Stomach (tissue), 9 donors: ENCODE measurements around the gene MYO16. TPM values are rescaled to one million over a fixed set of nuclear protein-coding genes. Genes with fewer than 3 reads are reported as not detected.
A peak's percentile ranks its signal among the peaks of the same experiment; 100 is the strongest.

Experiments used
- DNase-seq, 2 donors: peaks; one replicate each; pipeline versions ENCODE4 v3.0.0 to v3.0.0-alpha.2; 2013 to 2019
- H3K27ac ChIP-seq, 5 donors: fragments of 200-600 bp in 4 of 5; sonication (generic) in 4 of 5; one replicate each; pipeline ENCODE4 v1.5.1; 2013 to 2019; ENCODE audit warnings: mild to moderate bottlenecking in 1 of 5, moderate library complexity in 1 of 5
- H3K27me3 ChIP-seq, 3 donors: fragments of 200-600 bp; sonication (generic); one replicate each; pipeline ENCODE4 v1.5.1; 2017 to 2019; ENCODE audit warnings: mixed run types in 1 of 3
- H3K36me3 ChIP-seq, 4 donors: fragments of 200-600 bp; sonication (generic); 1 replicate in 3 of 4; 2 replicates in 1 of 4; pipeline ENCODE4 v1.5.1; 2016 to 2019
- H3K4me1 ChIP-seq, 4 donors: fragments of 200-600 bp; sonication (generic); one replicate each; pipeline ENCODE4 v1.5.1; 2016 to 2019
- H3K4me3 ChIP-seq, 4 donors: fragments of 200-600 bp; sonication (generic) in 3 of 4; one replicate each; pipeline ENCODE4 v1.5.1; 2016 to 2019; ENCODE audit warnings: mild to moderate bottlenecking in 1 of 4
- H3K9me3 ChIP-seq, 4 donors: fragments of 200-600 bp; sonication (generic); one replicate each; pipeline ENCODE4 v1.5.1; 2016 to 2019
- EP300 ChIP-seq: sonication (generic); formaldehyde crosslinking; IDR thresholded peaks from one replicate; pipeline ENCODE4 v1.6.1; 2017; ENCODE audit warnings: antibody characterized with exemption
- POLR2A ChIP-seq, 4 donors: fragments of 450-650 bp; IDR thresholded peaks; one replicate each; pipeline ENCODE4 v1.6.1; 2016; ENCODE audit warnings: antibody characterized with exemption in 4 of 4, control low read depth in 2 of 4, mild to moderate bottlenecking in 1 of 4, moderate library complexity in 1 of 4
- POLR2AphosphoS5 ChIP-seq, 3 donors: sonication (generic); formaldehyde crosslinking; IDR thresholded peaks; one replicate each; pipeline ENCODE4 v1.6.1; 2016; ENCODE audit warnings: antibody characterized with exemption in 3 of 3
- WGBS, 5 donors: extraction: QIAGEN DNeasy Blood & Tissue Kit in 3 of 5; methylation state at CpG; one replicate each; pipeline versions ENCODE4 v1.1.5 to v1.1.7; 2013 to 2018; 5-methylcytosine and 5-hydroxymethylcytosine counted together
- intact Hi-C: fragments of 100-400 bp; cut with DNase I; formaldehyde crosslinking; loops from one replicate; pipeline ENCODE4 v1.15.1; 2023; ENCODE audit warnings: low total_unique reads
- polyA plus RNA-seq, 3 donors: library from polyadenylated mRNA; stranded (reverse); fragments of 200-250 nt; gene quantifications; one replicate each; pipeline ENCODE4 v1.2.3, GENCODE V29; 2013
- total RNA-seq, 5 donors: library from RNA; depleted of rRNA; stranded (reverse); fragments of >200 nt; gene quantifications; one replicate each; pipeline versions ENCODE4 v1.1.0 to v1.2.3, GENCODE V29; 2014 to 2016
- TF ChIP-seq, protein P1 (sequence below), 7 experiments: fragments of 450-650 bp in 4 of 7; fragments of 200-600 bp in 3 of 7; sonication (generic) in 3 of 7; IDR thresholded peaks; one replicate each; pipeline ENCODE4 v1.5.1; 2016 to 2019; ENCODE audit warnings: antibody characterized with exemption in 7 of 7, control low read depth in 2 of 7, mild to moderate bottlenecking in 1 of 7
- donor health status: healthy with polysubstance abuse.
- donor health status: Bipolar disorder and iron deficiency.
- donor health status: healthy.

Gene MYO16
- total and polyA plus RNA-seq, 8 donors: under 0.01 to 1.8 (median 0.15) TPM; not detected in 3

DNA sequence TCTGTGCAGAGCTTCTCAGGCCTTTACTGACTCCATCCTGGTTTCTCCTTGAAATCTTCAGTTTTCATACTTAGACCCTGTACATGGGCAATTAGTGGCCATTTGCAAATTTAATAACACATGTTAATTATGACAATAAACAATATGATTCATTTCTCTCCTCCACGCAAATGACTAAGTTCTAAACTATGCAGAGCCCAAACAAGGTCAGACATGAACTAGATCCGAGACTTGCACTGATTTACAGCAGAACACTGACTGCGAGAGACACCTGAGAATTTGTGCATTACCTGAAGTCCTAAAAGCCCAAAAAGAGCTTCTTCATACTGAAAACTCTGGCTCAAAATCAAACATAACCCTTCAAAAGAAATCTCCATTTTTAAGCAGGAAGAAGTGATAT lies 521.8 kb downstream of the MYO16 start:
- Histone ChIP-seq H3K36me3 (no peaks in the 10 kb centered on the region), H3K27me3 (no peaks in the 10 kb centered on the region), H3K27ac (no peak overlapping the region), H3K9me3 (no peaks in the 10 kb centered on the region), H3K4me3 (no peak overlapping the region), H3K4me1 (peaks cover 0 to 7% (median 1%) of the 10 kb centered on the region in 4 donors)
- no peak for TF ChIP-seq POLR2AphosphoS5 (IDR thresholded peaks at IDR 0.05)
- no peak for TF ChIP-seq POLR2A (IDR thresholded peaks at IDR 0.05)
- TF ChIP-seq, protein P1, sequence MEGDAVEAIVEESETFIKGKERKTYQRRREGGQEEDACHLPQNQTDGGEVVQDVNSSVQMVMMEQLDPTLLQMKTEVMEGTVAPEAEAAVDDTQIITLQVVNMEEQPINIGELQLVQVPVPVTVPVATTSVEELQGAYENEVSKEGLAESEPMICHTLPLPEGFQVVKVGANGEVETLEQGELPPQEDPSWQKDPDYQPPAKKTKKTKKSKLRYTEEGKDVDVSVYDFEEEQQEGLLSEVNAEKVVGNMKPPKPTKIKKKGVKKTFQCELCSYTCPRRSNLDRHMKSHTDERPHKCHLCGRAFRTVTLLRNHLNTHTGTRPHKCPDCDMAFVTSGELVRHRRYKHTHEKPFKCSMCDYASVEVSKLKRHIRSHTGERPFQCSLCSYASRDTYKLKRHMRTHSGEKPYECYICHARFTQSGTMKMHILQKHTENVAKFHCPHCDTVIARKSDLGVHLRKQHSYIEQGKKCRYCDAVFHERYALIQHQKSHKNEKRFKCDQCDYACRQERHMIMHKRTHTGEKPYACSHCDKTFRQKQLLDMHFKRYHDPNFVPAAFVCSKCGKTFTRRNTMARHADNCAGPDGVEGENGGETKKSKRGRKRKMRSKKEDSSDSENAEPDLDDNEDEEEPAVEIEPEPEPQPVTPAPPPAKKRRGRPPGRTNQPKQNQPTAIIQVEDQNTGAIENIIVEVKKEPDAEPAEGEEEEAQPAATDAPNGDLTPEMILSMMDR (IDR thresholded peaks at IDR 0.05): no peak
- no peak for TF ChIP-seq EP300
- intact Hi-C loops: no loop called here
- no peak for DNase-seq
- 84 to 93% (median 90%) methylated on average over 3 of the region's 3 CpGs for WGBS, 5 donors

DNA sequence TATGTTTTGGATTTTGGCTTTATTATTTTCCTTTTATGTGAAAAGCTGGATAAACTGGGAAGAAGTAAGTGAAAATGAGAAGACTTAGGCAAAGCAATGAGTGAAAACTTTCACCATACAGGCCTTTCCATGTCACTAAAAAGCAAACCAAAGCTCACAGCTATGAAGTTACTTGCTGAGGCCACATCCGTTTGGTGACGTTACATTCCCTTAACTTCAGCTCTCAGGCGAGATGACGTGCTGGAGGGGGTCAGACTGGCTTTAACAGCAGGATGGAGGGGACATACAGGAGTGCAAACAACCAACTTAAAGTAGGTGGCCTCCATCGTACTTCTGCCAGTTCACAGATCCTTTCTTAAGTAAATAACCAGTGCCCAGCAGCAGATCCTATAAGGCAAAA lies 522.3 kb downstream of the MYO16 start:
- peaks cover 0 to 3% (median 0%) of the 10 kb centered on the region in 3 donors for H3K27me3 ChIP-seq
- H3K36me3 ChIP-seq: no peaks in the 10 kb centered on the region
- H3K4me3 ChIP-seq: no peak overlapping the region
- intact Hi-C loops: no loop called here
- TF ChIP-seq, protein P1 (IDR thresholded peaks at IDR 0.05): no peak
- TF ChIP-seq POLR2AphosphoS5 (IDR thresholded peaks at IDR 0.05) (no peak), EP300 (no peak), POLR2A (IDR thresholded peaks at IDR 0.05) (no peak)
- DNase-seq: no peak
- H3K4me1 ChIP-seq: peaks cover 0 to 11% (median 4%) of the 10 kb centered on the region in 4 donors
- no peak overlapping the region for H3K27ac ChIP-seq
- 67 to 82% (median 70%) methylated on average over 5 of the region's 5 CpGs for WGBS, 5 donors
- H3K9me3 ChIP-seq: no peaks in the 10 kb centered on the region

DNA sequence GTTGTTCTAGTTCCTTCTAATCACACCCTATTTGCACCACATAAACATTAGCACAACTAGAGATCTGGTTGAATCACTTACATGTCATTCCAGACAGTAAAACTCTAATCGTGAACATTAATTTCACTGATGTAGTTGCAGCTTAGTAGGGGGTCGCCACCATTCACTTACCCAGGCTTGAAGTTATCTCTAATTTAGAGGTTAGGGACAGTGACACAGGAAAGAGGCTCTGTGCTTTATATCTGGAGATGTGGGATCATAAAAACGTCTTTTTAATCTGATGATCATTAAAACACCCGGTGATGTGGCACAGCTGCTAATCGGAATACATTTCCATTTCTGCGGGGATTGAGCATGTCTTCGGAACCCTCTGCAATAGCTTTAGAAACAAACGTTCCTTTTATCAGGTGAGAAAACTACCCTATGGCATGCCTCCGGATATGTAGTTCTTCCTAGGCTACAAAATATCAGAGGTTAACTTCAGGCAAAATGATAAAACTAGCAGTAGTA lies 523.0 kb downstream of the MYO16 start:
- intact Hi-C loops: no loop called here
- no peak for DNase-seq
- 79 to 85% (median 81%) methylated on average over 9 of the region's 9 CpGs for WGBS, 5 donors

DNA sequence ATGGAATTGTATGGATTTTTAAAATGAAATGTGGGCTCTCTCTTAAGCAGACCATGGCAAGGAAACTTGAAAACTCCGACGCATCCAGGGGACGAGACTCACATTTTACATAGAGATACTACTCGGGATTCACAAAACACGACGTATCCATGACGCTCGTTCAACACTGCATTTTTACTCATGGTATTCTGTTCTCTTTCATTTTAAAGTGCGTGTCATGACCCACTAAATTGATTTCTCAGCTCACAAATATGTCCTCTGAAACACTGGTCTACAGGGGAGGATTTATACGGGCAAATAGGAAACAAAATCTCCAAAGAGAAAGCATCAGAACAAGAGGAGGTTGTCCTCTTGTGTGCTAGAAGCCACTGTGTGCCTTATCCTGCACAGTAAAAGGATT lies 523.5 kb downstream of the MYO16 start:
- TF ChIP-seq, protein P1 (IDR thresholded peaks at IDR 0.05): no peak
- TF ChIP-seq POLR2AphosphoS5 (IDR thresholded peaks at IDR 0.05): no peak
- no peak for TF ChIP-seq EP300
- TF ChIP-seq POLR2A (IDR thresholded peaks at IDR 0.05): no peak
- DNase-seq: no peak
- Histone ChIP-seq H3K4me1 (peaks cover 0 to 13% (median 4%) of the 10 kb centered on the region in 4 donors), H3K36me3 (no peaks in the 10 kb centered on the region), H3K4me3 (no peak overlapping the region), H3K27me3 (peaks cover 0 to 4% (median 0%) of the 10 kb centered on the region in 3 donors), H3K27ac (no peak overlapping the region), H3K9me3 (no peaks in the 10 kb centered on the region)
- intact Hi-C loops: no loop called here
- 89 to 97% (median 95%) methylated on average over 10 of the region's 10 CpGs for WGBS, 5 donors

More for the DNA sequence above, 523.0 kb downstream of the MYO16 start:
- H3K4me3 ChIP-seq: no peak overlapping the region
- no peaks in the 10 kb centered on the region for H3K9me3 ChIP-seq
- peaks cover 0 to 13% (median 4%) of the 10 kb centered on the region in 4 donors for H3K4me1 ChIP-seq
- H3K36me3 ChIP-seq: no peaks in the 10 kb centered on the region
- no peak for TF ChIP-seq POLR2AphosphoS5 (IDR thresholded peaks at IDR 0.05)
- no peak for TF ChIP-seq POLR2A (IDR thresholded peaks at IDR 0.05)
- no peak for TF ChIP-seq EP300
- peaks cover 0 to 4% (median 0%) of the 10 kb centered on the region in 3 donors for H3K27me3 ChIP-seq
- no peak overlapping the region for H3K27ac ChIP-seq

DNA sequence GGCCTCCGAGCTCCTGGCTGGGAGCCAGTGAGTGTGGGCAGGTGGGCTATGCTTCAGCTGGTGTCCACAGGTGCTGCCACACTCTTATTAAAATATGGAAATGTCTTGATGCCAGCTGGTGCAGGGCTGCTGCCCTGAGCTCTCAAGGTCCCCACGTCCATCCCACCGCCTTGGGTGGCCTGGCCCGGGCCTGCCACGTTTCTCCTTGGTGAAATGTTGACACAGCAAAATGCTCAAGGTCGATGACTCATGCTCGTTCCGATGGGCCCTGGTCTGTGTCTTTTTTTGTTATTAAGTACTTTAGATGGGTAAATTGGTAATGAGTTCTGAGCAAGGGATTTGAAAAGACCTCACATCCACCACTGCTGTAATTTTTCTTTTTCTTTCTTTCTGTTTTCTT lies 524.7 kb downstream of the MYO16 start:
- intact Hi-C loops: no loop called here

More for the DNA sequence above, 524.7 kb downstream of the MYO16 start:
- TF ChIP-seq POLR2AphosphoS5 (IDR thresholded peaks at IDR 0.05) (no peak), POLR2A (IDR thresholded peaks at IDR 0.05) (no peak), EP300 (no peak)
- TF ChIP-seq, protein P1 (IDR thresholded peaks at IDR 0.05): no peak
- H3K9me3 ChIP-seq: no peaks in the 10 kb centered on the region
- peaks cover 0 to 4% (median 0%) of the 10 kb centered on the region in 3 donors for H3K27me3 ChIP-seq
- H3K27ac ChIP-seq: no peak overlapping the region
- no peak overlapping the region for H3K4me3 ChIP-seq
- 57 to 65% (median 58%) methylated on average over 8 of the region's 8 CpGs for WGBS, 5 donors
- no peaks in the 10 kb centered on the region for H3K36me3 ChIP-seq
- peaks cover 0 to 13% (median 4%) of the 10 kb centered on the region in 4 donors for H3K4me1 ChIP-seq
- peak in 1 of 2 donors; percentile 42 for DNase-seq
